ENCODE results near the gene WFDC12. TPM values are rescaled to one million over a fixed set of nuclear protein-coding genes. Genes with fewer than 3 reads are reported as not detected.
"Not testable (repeated sequence)": the region's sequence is repeated elsewhere in the genome, so short reads cannot be mapped to it uniquely, and the experiment has no call there.

WFDC12 gene
- total and polyA plus RNA-seq, 7 donors: 0.42 to 1.2 TPM; not detected in 5

DNA sequence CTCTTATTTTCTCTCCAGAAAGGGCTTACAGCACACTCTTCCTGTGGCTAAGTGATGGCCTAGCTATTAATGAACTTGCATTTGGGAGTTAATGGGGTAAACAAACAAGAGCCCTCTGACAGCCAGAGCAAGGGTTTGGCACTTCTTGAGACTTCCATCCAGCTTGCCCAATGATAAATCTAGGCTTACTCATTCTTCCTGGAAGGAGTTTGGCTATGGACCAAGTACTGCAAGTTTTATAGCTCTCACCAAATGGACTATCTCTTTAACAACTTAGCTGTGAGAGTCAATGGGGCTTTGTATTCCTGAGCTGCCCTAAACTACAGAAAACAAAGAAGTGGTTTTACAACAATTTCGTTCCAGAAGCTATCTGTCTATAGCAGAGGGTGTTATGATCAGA is 33.7 kb upstream of the WFDC12 start:
- H3K27ac ChIP-seq: no peak overlapping the region
- H3K4me3 ChIP-seq: no peak overlapping the region
- no peaks in the 10 kb centered on the region for H3K36me3 ChIP-seq
- peaks cover 0 to 13% (median 12%) of the 10 kb centered on the region in 4 donors for H3K4me1 ChIP-seq
- no peaks in the 10 kb centered on the region for H3K27me3 ChIP-seq
- DNase-seq: no peak
- intact Hi-C loops (cut with DNase I): no loop called here
- WGBS, 2 donors: 6 to 32% methylated on average over 1 of the region's 1 CpG
- TF ChIP-seq POLR2A (IDR thresholded peaks at IDR 0.05): no peak
- TF ChIP-seq POLR2AphosphoS5 (IDR thresholded peaks at IDR 0.05): no peak
- TF ChIP-seq, protein P1, sequence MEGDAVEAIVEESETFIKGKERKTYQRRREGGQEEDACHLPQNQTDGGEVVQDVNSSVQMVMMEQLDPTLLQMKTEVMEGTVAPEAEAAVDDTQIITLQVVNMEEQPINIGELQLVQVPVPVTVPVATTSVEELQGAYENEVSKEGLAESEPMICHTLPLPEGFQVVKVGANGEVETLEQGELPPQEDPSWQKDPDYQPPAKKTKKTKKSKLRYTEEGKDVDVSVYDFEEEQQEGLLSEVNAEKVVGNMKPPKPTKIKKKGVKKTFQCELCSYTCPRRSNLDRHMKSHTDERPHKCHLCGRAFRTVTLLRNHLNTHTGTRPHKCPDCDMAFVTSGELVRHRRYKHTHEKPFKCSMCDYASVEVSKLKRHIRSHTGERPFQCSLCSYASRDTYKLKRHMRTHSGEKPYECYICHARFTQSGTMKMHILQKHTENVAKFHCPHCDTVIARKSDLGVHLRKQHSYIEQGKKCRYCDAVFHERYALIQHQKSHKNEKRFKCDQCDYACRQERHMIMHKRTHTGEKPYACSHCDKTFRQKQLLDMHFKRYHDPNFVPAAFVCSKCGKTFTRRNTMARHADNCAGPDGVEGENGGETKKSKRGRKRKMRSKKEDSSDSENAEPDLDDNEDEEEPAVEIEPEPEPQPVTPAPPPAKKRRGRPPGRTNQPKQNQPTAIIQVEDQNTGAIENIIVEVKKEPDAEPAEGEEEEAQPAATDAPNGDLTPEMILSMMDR (IDR thresholded peaks at IDR 0.05): no peak
- no peak for TF ChIP-seq EP300 (IDR thresholded peaks at IDR 0.05)
- H3K9me3 ChIP-seq: peaks cover 0 to 6% (median under 1%) of the 10 kb centered on the region in 4 donors

DNA sequence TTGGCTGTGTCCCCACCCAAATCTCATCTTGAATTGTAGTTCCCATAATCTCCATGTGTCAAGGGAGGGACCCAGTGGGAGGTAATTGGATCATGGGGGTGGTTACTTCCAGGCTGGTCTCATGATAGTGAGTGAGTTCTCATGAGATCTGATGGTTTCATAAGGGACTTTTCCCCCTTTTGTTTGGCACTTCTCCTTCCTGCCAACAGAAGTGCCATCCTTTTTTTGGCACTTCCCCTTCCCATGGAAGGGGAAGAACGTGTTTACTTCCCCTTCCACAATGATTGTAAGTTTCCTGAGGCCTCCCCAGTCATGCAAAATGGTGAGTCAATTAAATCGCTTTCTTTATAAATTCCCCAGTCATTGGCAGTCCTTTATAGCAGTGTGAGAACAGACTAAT is 32.4 kb upstream of the WFDC12 start:
- WGBS, 2 donors: 55 to 79% methylated on average over 2 of the region's 2 CpGs
- H3K4me1 ChIP-seq: peaks cover 0 to 13% (median 12%) of the 10 kb centered on the region in 4 donors
- peaks cover 0 to 6% (median 0%) of the 10 kb centered on the region in 4 donors for H3K9me3 ChIP-seq
- TF ChIP-seq POLR2AphosphoS5 (IDR thresholded peaks at IDR 0.05) (no peak), EP300 (IDR thresholded peaks at IDR 0.05) (no peak), POLR2A (IDR thresholded peaks at IDR 0.05) (no peak)
- TF ChIP-seq, protein P1 (IDR thresholded peaks at IDR 0.05): no peak
- no peak overlapping the region for H3K4me3 ChIP-seq
- H3K27ac ChIP-seq: no peak overlapping the region
- intact Hi-C loops (cut with DNase I): no loop called here
- H3K27me3 ChIP-seq: no peaks in the 10 kb centered on the region
- no peak for DNase-seq
- no peaks in the 10 kb centered on the region for H3K36me3 ChIP-seq

DNA sequence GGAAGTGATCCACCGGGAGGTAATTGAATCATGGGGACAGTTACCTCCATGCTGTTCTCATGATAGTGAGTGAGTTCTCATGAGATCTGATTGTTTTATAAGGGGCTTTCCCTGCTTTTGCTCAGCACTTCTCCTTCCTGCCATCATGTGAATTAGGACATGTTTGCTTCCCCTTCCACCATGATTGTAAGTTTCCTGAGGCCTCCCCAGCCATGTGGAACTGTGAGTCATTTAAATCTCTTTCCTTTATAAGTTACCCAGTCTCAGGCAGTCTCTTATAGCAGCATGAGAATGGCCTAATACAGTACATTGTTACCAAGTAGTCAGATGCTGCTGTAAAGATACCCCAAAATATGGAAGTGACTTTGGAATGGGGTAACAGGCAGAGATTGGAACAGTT is 30.5 kb upstream of the WFDC12 start:
- DNase-seq; H3K27ac ChIP-seq; intact Hi-C loops (cut with DNase I); H3K27me3 ChIP-seq; H3K36me3 ChIP-seq; H3K9me3 ChIP-seq; H3K4me3 ChIP-seq: not testable (repeated sequence)
- WGBS, 2 donors: 95 to 96% methylated on average over 1 of the region's 1 CpG
- H3K4me1 ChIP-seq: peaks cover 0 to 13% (median 12%) of the 10 kb centered on the region in 4 donors

DNA sequence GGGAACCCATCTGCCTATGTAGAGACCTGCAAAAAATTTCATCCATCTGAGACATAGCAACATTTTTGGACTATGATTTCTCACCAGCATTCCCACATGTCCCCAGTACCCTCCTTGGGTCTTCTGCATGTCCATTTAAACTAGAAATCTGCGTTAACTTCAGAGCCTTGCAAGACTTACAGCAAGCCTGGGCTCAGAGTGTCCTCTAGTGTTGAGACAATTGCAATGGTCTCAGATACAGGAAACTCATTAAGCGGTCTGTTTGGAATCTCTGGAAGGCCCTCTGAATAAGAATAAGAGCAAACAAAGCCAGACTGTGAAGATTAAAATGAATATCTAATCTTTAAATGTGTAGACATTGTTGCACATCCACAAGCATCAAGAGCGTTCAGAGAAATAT is 29.9 kb upstream of the WFDC12 start:
- TF ChIP-seq EP300 (IDR thresholded peaks at IDR 0.05) (no peak), POLR2A (IDR thresholded peaks at IDR 0.05) (no peak), POLR2AphosphoS5 (IDR thresholded peaks at IDR 0.05) (no peak)
- TF ChIP-seq, protein P1 (IDR thresholded peaks at IDR 0.05): no peak
- no peak overlapping the region for H3K4me3 ChIP-seq
- H3K27ac ChIP-seq: no peak overlapping the region
- no peak for DNase-seq
- H3K27me3 ChIP-seq: no peaks in the 10 kb centered on the region
- H3K36me3 ChIP-seq: no peaks in the 10 kb centered on the region
- 73 to 83% methylated on average over 3 of the region's 3 CpGs for WGBS, 2 donors
- intact Hi-C loops (cut with DNase I): no loop called here
- H3K4me1 ChIP-seq: peaks cover 0 to 13% (median 12%) of the 10 kb centered on the region in 4 donors
- peaks cover 0 to 3% (median 0%) of the 10 kb centered on the region in 4 donors for H3K9me3 ChIP-seq

DNA sequence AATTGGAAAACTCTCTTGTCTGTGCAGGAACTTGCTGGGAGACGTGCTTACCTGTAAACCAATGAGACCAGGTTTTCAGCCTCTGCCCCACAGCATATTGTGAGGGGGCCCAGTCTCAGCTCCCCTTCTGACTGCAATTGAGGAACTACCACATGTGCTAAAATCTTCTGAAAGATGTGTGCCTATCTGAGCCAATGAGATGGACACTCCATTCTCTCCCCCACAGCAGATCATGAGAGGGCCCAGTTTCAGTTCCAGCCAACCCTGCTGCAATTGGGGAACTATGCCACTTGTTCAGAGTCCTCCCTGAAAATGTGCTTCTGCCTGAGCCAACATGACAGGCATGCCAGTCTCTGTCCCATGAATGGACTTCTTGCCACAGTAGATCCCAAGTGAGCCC is 29.5 kb upstream of the WFDC12 start:
- TF ChIP-seq POLR2A (IDR thresholded peaks at IDR 0.05) (no peak), POLR2AphosphoS5 (IDR thresholded peaks at IDR 0.05) (no peak), EP300 (IDR thresholded peaks at IDR 0.05) (no peak)
- TF ChIP-seq, protein P1 (IDR thresholded peaks at IDR 0.05): no peak
- WGBS, 2 donors: 73 to 91% methylated on average over 1 of the region's 1 CpG
- peaks cover 0 to 13% (median 12%) of the 10 kb centered on the region in 4 donors for H3K4me1 ChIP-seq
- no peaks in the 10 kb centered on the region for H3K36me3 ChIP-seq
- no peak overlapping the region for H3K27ac ChIP-seq
- no peaks in the 10 kb centered on the region for H3K9me3 ChIP-seq
- no peak for DNase-seq
- H3K4me3 ChIP-seq: no peak overlapping the region
- intact Hi-C loops (cut with DNase I): no loop called here
- H3K27me3 ChIP-seq: no peaks in the 10 kb centered on the region
